Lung (tissue), 16 donors: Measurements from ENCODE around the gene ATG4D. TPM values are rescaled to one million over a fixed set of nuclear protein-coding genes. Genes with fewer than 3 reads are reported as not detected.
A peak's percentile ranks its signal among the peaks of the same experiment; 100 is the strongest.

Experiments used
- ATAC-seq: fragments of 200-7000 bp; cut with Tn5 transposase; one replicate; pipeline ENCODE4 v1.9.1; 2020; ENCODE audit warnings: moderate number of reproducible peaks; ENCODE audit not compliant: insufficient read depth, low FRiP score
- DNase-seq, 3 donors: peaks; one replicate each; pipeline ENCODE4 v3.0.0-alpha.2; 2013 to 2017
- H3K27ac ChIP-seq, 2 donors: one replicate each; pipeline ENCODE4 v1.5.1; 2013; ENCODE audit warnings: mild to moderate bottlenecking in 2 of 2, moderate library complexity in 2 of 2, control low read depth in 1 of 2, inconsistent platforms in 1 of 2, low read depth in 1 of 2, low read length in 1 of 2
- H3K27me3 ChIP-seq, 3 donors: one replicate each; pipeline ENCODE4 v1.5.1; 2013; ENCODE audit warnings: low read length in 2 of 3; ENCODE audit not compliant: control insufficient read depth in 3 of 3, insufficient read depth in 3 of 3
- H3K36me3 ChIP-seq, 4 donors: one replicate each; pipeline ENCODE4 v1.5.1; 2013; ENCODE audit warnings: low read length in 4 of 4, mild to moderate bottlenecking in 1 of 4, moderate library complexity in 1 of 4; ENCODE audit not compliant: control insufficient read depth in 4 of 4, insufficient read depth in 4 of 4
- H3K4me1 ChIP-seq, 5 donors: one replicate each; pipeline ENCODE4 v1.5.1; 2013; ENCODE audit warnings: low read length in 5 of 5, mild to moderate bottlenecking in 2 of 5, moderate library complexity in 1 of 5; ENCODE audit not compliant: control insufficient read depth in 5 of 5, insufficient read depth in 5 of 5
- H3K4me3 ChIP-seq: one replicate; pipeline ENCODE4 v1.5.1; 2013; ENCODE audit warnings: mild to moderate bottlenecking, control low read depth, moderate library complexity
- H3K9ac ChIP-seq, 2 donors: one replicate each; pipeline ENCODE4 v1.5.1; 2013; ENCODE audit warnings: low read length in 2 of 2, control low read depth in 1 of 2; ENCODE audit not compliant: insufficient read depth in 1 of 2
- H3K9me3 ChIP-seq, 4 donors: one replicate each; pipeline ENCODE4 v1.5.1; 2013; ENCODE audit warnings: low read length in 3 of 4, mild to moderate bottlenecking in 1 of 4, moderate library complexity in 1 of 4; ENCODE audit not compliant: control insufficient read depth in 4 of 4, insufficient read depth in 3 of 4
- CTCF ChIP-seq: IDR thresholded peaks from 2 replicates; pipeline ENCODE4 v1.5.1; 2012; ENCODE audit warnings: mild to moderate bottlenecking; ENCODE audit errors: control extremely low read depth, extremely low read depth
- WGBS, 2 donors: extraction: QIAGEN DNeasy Blood & Tissue Kit; methylation state at CpG; one replicate each; pipeline ENCODE4 v1.1.7; 2013; 5-methylcytosine and 5-hydroxymethylcytosine counted together
- long read RNA-seq, 5 donors: transcript quantifications; one replicate each; lab custom pipeline, GENCODE V29; 2026
- polyA plus RNA-seq, 2 donors: library from polyadenylated mRNA; stranded (reverse); fragments of 200-250 nt; gene quantifications; one replicate each; pipeline ENCODE4 v1.2.1, GENCODE V29; 2013
- total RNA-seq, 2 donors: library from RNA; depleted of rRNA in 1 of 2; stranded (reverse); fragments of >200 nt in 1 of 2; gene quantifications; one replicate each; pipeline ENCODE4 v1.2.1, GENCODE V29; 2014 to 2021
- donor health status: control.
- donor health status: control.
- donor health status: Bipolar disorder and iron deficiency.
- donor health status: healthy.
- donor health status: DM: yes; HTN: yes; CAD: no.

Gene ATG4D
- total RNA-seq (10 to 100 TPM; 13.4 to 34.0 TPM), polyA plus RNA-seq (10 to 100 TPM; 26.0 to 28.8 TPM)
- long read RNA-seq, donor 1, partial matches to known transcripts: 5 of 10 reads
- long read RNA-seq, donor 1, other reads (novel, unspliced or antisense): 0 of 10 reads
- long read RNA-seq, donor 2, partial matches to known transcripts: 0 of 3 reads
- long read RNA-seq, donor 2, other reads (novel, unspliced or antisense): 0 of 3 reads
- long read RNA-seq, donor 3, partial matches to known transcripts: 0 of 2 reads
- long read RNA-seq, donor 3, other reads (novel, unspliced or antisense): 0 of 2 reads
- long read RNA-seq, donor 4, partial matches to known transcripts: 14 of 15 reads
- long read RNA-seq, donor 4, other reads (novel, unspliced or antisense): 0 of 15 reads
- long read RNA-seq, donor 5, partial matches to known transcripts: 17 of 22 reads
- long read RNA-seq, donor 5, other reads (novel, unspliced or antisense): 0 of 22 reads

GRCh38 chr19:10543420-10544241 is at the start of gene ATG4D:
Gene ATG4D (plus strand): TSS chr19:10543904. CDS start chr19:10544091, 187 bp downstream.
- ATAC-seq: peak; percentile 94
- H3K9ac ChIP-seq: peak within 1 kb of the TSS; percentile 46 to 47
- no peak for TF ChIP-seq CTCF

GRCh38 chr19:10497371-10497770 is 46.3 kb upstream of the ATG4D start:
- Histone ChIP-seq H3K36me3 (peaks cover 3 to 32% (median 18%) of the 10 kb centered on the region in 4 donors), H3K9ac (no peak overlapping the region), H3K27me3 (no peaks in the 10 kb centered on the region), H3K4me1 (peaks cover 0 to 15% (median 0%) of the 10 kb centered on the region in 5 donors), H3K4me3 (no peak overlapping the region), H3K27ac (no peak overlapping the region), H3K9me3 (no peaks in the 10 kb centered on the region)
- WGBS, 2 donors: 93 to 98% methylated on average over 4 of the region's 4 CpGs
- ATAC-seq: no peak
- TF ChIP-seq CTCF: no peak
- DNase-seq: no peak

More at GRCh38 chr19:10543420-10544241, at the start of gene ATG4D:
- Histone ChIP-seq H3K36me3 (peaks cover 0 to 15% (median 8%) of the 10 kb centered on the region in 4 donors), H3K4me3 (peak within 1 kb of the TSS; percentile 95), H3K9me3 (no peaks in the 10 kb centered on the region), H3K27me3 (no peaks in the 10 kb centered on the region), H3K27ac (peak within 1 kb of the TSS; percentile 85 to 92), H3K4me1 (peaks cover 0 to 9% (median 5%) of the 10 kb centered on the region in 5 donors)
- peak; percentile 80 to 92 (median 87) for DNase-seq
- WGBS, 2 donors: 1 to 2% methylated on average over 40 to 79 of the region's 79 CpGs

- DNase-seq (no peak), ATAC-seq (no peak)
- Histone ChIP-seq H3K27me3 (no peaks in the 10 kb centered on the region), H3K36me3 (peaks cover 3 to 26% (median 17%) of the 10 kb centered on the region in 4 donors), H3K27ac (no peak overlapping the region), H3K9ac (no peak overlapping the region), H3K9me3 (no peaks in the 10 kb centered on the region), H3K4me1 (peaks cover 0 to 15% (median 0%) of the 10 kb centered on the region in 5 donors), H3K4me3 (no peak overlapping the region)
- WGBS, 2 donors: 89 to 92% methylated on average over 24 of the region's 24 CpGs
- TF ChIP-seq CTCF: no peak
Measured at GRCh38 chr19:10499550-10500246, 44.0 kb upstream of the ATG4D start.
